CD4-positive, alpha-beta T cell treated with Interleukin-1 beta for 1 hour (primary cell): ENCODE data around the gene ARHGAP20.

Experiments
- DNase-seq, 2 donors: peaks; one replicate each; pipeline ENCODE4 v3.0.0-alpha.2; 2020 to 2022

Gene ARHGAP20

DNA sequence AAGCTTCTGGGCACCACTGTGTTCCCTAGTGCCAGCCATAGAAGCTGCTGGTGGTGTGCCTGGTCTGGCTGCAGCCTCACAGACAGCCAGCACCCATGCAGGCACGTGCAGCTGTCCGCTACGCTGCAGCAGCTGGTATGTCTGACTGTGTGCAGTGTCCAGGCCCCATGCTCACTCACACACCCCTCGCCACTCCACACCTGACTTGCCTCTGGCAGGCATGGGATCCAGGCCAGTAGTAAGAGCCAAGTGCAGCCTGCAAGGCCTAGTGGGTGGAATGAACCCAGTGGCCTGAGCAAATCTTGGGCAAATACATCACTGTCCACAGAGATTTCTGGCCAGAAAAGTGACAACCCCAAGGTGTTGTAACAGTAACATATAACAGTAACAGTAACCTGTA is 111.9 kb downstream of the ARHGAP20 start:
- no peak for DNase-seq

DNA sequence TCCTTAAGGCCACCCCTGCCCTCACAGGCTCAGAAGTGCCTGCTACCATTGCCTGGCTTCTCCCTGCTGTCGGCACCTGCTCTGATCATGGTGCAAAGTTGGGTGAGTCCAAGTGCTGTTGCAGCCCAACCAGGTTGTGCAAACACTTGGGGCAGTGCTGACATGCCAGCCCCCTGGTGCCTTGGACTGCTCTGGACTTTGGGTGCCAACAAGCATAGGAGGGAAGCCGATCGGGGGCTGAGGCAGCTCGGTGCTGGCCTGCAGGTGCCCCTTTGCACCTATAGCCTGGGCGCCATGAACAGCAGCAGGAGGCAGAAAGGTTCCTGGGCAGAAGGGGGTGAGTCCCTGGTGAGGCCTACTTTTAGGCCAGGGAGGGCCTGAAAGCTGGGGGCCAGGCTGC is 113.0 kb downstream of the ARHGAP20 start:
- DNase-seq, result no peak

DNA sequence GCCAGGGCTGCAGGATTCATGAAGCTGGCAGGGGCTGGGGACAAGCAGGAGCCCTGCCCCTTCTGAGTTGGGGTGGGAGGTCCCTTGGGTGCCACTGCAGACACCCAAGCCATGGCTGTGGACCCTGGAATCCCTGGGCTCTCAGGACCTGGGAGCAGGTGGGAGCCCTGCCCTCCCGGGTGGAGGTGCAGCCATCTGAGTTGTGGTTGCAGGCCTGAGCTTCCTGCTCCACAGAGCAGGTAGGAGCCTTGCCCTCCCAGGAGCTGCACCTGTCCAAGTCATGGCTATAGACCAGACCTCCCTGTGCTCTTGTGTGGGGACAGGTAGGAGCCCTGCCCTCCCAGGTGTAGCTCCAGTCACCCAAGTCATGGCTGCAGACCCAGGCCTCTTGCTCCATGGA is 113.5 kb downstream of the ARHGAP20 start:
- no peak for DNase-seq

DNA sequence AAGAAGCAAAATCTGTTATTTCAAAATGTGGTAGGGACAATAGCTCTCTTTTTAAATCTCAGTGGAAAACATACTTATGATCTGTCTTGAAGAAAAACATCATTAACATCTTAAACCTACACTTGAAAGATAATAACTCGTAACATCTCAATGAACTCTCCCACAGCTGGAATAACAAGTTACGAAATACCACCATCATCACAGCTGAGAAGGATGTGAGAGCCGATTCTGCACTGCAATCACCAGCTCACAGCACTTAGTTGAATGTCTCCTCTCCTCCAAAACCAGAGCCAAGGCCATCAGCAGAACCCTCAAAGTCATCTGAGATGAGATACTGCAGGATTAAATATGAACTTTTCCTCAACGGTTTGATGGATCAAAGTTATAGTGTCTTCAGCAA is 124.3 kb downstream of the ARHGAP20 start:
- DNase-seq, result no peak

DNA sequence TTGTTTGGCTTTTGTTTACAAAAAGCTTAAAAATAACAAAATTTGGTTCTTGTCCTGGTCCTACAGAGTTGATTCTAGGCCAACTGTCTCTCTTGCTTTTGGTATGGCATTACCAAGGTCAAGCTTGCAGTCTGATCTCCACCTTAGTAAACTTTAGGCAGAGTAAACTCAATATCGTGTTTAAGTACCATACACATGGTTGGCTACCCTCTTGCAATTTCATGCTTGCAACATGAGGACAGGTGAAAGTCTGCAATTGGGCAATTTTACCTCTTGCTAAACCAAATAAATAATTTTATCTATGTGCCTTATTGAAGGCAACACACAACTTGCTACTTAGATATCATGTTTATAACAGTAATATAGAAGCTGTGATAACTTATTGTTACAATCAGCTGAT is 125.1 kb downstream of the ARHGAP20 start:
- no peak for DNase-seq

DNA sequence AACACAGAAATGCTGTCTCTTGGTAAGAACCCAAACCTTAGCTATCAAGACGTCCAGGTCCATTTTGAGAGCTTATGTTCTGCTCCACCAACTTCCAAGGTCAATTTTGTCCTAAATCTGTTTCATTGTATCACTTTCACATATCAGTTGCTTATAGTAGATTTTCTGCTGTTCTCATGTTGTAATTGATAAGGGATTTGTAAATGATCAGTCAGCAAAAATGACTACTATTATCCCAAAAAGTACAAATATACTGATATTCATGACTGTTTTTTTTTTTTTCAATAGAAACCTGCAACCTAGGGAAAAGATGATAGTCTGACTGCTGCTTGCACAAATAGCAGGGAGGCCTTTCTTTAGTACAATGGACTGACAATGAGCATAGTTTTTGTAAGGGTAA is 128.1 kb downstream of the ARHGAP20 start:
- DNase-seq, result no peak

DNA sequence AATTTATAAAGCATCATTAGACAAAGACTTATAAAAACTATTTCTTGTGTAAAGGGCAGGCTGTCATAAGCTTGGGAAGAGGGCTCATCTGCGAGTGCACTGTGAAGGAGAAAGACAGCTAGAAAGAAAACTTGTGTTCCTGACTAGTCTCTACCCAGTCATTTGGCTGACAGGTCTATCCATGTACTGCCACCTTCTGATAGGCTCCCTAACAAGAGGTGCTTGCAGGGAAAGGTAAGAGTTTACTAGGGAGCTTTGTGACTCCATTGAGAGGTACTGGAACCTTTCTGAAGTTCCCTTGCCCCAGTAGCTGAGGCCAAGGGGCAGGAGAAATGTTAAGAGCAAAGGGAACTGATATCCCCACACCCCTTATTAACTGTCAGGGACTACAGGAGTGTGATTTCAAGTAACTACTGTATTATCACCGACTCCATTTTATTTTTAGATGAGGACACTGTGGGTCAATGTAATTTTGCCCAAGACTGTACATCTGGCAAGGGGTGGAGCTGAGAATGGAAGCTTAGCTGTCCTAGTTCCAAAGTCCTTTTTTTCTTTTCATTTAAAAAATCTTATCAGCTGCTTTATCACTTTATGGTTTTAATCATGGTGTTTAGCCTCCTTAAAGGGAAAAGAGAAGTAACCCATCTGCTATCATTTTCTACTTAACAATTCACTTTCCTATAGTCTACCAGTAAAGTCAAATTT is 129.4 kb downstream of the ARHGAP20 start:
- no peak for DNase-seq

DNA sequence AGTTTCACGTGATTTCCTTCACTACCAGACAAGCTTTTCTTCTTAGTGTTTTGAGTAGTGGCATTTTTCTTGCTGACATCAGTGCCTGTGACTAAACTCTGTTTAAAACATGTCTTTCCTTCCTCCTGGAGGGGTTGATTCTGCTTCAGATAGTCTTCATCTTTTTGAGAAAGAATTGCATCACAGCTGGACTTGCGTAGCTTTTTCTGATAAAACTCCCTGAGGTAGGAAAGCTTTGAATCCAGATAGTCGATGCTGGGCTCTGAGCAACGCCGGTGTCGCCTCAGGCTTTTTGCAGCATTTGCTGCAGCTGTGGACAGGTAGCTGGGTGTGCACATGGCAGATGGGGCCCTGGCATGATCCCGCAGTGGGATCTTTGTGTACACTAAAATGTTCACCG is 131.7 kb downstream of the ARHGAP20 start:
- DNase-seq, result no peak

DNA sequence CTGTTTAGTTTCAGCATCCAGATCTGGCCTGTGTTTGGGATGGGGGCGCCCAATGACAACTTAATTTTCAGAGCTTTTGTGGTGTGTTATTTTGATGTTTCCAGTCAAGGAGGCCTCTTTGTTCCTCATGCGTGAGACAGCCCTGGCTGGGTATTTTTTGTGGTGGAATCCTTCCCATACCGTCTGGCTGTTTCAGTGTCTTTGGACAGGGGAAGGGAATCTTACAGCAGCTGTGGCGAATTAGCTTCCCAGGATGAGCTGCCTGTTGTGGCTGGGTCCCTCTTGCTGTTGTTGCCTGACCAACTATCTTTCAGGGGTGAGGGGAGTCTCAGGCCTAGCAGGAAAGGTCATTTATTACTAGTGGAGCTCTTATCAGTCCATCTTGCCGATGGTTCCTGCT is 138.8 kb downstream of the ARHGAP20 start:
- DNase-seq, result no peak

DNA sequence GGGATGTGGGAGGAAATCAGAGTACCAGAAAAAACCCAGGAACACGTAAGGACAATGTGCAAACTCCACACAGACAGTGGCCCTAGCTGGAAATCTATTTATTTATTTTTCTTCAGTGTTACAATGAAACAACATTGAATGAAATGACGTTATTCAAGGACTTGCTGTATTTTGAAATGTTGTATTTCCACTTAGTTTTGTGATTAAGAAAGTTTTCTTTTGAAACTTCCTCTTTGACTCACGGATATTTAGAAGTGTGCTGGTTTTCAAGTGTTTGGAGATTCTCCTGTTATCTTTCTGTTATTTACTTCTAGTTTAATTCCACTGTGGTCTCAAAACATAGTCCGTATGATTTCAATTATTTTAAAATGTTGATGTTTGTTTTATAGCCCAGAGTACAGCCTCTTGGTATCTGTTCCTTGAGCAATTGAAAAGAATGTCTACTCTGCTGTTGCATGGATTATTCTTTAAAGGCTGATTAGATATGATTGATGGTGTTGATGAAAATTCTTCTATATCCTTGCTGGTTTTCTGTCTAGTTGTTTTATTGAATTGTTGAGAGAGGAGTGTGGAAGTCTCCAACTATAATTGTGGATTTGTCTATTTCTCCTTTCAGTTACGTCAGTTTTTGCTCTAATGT is 141.0 kb downstream of the ARHGAP20 start:
- no peak for DNase-seq

DNA sequence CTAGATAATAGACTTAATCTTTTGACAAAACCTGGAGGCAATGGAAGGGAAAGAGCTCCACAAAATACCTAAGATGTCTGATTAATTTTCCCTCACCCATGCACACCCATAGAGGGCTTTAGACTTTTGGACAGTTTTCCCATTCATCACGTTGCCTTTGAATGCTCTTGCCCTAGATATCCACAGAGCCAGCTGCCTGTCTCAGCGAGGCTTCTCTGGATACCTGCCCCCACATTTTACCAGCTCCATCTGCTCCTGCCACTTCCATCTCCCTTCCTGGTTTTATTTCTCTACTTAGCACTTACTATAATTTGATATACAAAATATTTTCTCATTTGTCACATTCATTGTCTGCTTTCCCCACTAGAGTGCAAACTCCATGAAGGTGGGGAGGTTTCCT is 145.7 kb downstream of the ARHGAP20 start:
- no peak for DNase-seq

DNA sequence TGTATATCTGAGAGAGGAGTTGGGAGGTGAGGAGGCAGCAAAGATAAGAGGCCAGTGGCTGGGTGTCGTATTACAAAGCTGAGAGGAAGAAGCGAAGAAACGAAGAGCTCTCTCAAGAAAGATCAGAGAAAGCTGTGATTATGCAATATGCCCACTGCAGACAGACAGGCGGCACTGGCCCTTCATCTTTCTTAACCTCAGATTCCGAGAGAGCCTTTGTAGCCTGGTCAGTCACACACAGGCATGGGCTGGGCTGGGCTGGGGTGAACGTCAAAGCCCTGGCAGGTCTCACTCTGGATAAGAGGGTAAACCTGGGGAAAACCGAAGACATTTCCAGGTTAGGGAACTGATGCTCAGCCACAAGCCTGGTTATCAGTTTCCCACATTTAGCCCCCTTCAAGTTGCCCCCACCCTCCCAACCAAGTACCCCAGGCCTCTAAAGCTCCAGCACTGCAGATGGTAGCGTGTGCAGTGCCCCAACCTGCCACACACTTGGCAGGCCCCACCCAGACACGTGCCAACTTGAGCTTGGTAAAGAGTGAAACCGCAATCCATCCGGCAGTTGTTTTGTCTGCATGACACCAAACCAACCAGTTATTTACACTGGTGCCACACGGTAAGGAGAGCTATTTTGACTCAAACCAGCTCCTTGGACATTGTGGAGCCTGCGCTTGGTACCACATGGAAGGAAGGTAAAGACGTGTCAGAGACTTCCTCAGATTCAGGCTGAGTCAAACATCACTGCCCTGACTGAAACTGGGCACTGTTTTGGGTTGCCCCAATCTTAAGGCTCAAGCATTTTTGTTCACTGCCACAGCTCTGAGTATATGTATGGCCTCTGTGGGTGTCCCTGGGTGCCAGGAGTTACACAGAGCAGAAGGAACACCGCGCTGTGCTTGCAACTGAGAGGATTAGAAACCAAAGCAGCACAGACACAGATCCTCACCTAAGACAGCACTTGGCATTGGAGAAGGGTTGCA is 146.6 kb downstream of the ARHGAP20 start:
- DNase-seq, result peak; percentile 18 to 25

DNA sequence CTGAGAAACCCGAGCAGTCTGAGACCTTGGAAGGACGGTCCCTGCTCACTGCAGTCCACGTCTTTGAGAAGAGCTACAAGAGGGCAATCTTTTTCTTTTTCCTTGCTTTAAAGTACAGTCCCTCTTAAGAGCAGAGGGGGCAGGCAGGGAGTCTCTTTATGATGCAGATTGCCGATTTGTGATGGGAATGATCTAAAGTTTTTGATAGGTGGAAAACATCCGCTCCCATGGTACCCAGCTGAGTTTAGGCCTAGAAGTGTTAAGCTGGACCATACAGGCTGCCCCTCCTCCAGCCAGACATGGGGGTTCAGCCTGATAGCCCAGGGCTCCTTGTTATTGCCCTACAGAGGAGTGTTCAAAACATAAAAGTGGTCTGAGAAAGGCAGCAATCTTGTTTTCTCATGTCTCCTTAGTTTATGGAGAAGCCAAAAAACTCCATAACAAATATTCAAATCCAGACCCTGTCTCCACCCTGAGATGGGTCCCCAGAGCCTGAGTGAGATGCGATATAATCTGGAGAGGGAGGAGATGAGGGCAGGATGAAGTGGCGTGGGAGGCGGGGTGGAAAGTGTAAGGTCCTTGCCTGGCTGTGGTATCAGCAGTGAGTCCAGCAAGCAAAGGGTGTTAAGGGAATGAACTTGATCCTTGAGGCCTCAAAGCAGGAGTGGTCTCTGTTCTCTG is 147.4 kb downstream of the ARHGAP20 start:
- no peak for DNase-seq

DNA sequence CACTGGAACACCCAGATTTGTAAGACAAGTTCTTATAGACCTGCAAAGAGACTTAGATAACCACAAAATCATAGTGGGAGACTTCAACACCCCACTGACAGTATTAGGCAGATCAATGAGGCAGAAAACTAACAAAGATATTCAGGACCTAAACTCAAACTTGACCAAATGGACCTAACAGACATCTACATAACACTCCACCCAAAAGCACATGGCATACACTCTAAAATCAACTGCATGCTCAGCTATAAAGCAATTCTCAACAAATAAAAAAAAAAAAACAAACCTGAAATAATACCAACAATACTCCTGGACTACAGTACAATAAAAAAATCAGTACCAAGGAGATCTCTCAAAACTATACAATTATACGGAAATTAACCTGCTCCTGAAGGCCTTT is 167.5 kb downstream of the ARHGAP20 start:
- DNase-seq, result no peak

DNA sequence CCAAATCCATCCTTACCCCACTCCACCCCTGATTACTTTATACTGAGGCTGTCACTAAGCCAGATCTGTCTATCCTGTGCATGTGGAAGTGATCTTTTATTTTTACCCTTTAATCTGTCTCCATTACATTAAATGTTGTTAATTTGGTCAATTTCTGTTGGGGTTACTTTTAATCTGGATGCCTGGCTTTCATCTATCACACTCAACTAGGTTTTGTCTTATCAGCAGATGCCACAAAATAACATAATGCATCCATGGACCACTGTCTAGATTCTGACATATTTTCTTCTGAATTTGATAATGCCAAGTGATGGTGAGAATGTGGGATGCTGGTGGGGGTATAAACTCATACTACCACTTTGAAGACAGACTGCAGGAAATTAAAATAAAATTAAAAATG is 174.1 kb downstream of the ARHGAP20 start:
- DNase-seq, result no peak

DNA sequence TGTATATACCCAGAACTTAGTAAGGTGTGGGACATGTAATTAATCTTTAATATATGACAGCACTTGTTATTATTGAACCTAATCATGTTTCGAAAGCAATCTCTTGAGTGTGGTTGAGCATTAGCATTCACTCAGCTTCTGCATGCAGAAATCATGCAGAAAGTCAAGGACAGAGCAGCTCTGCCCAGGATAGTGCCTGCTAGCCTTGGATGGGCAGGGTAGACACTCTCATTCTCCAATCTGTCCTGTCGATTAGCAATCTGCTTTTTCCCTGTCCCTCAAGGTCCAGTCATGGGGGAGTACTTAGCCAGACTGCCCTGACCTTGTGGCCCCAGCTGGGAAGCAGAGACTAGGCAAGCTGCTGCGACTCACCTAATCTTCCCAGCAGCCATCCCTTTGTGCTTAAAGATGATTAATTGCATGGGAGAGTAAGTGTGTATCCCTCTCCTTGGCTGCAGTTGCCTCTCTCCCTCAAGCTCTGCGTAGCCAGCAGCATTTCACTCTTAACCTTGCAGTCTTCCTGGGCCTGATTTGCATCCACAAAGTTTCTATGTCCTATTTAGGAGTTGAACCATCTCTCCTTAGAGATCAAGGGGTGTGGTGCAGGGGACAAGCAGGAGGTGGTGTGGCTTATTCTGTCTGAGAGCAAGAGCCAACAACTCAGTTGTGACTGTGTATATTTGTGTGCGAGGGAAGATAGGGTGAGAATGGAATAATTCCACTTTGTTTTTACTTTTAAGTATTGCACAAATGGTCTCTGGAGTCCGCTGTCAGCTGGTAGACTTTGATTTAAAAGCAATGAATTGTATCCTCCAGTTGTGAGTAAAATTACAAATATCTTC is 181.1 kb downstream of the ARHGAP20 start:
- DNase-seq, result no peak

DNA sequence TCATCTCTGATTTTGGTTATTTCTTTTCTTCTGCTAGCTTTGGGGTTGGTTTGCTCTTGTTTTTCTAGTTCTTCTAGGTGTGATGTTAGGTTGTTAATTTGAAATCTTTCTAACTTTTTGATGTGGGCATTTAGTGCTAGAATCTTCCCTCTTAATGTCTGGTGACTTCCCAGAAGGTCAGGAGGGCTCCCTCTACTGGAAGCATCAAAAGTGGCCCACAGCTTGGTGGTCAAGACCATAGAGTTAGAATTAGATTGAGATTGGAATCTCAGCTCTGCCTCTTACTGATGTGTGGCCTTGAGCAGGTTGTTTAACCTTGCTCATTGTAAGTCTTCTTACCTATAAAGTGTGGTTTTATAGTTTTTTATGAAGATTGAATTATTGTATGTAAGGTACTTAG is 183.2 kb downstream of the ARHGAP20 start:
- DNase-seq, result no peak

DNA sequence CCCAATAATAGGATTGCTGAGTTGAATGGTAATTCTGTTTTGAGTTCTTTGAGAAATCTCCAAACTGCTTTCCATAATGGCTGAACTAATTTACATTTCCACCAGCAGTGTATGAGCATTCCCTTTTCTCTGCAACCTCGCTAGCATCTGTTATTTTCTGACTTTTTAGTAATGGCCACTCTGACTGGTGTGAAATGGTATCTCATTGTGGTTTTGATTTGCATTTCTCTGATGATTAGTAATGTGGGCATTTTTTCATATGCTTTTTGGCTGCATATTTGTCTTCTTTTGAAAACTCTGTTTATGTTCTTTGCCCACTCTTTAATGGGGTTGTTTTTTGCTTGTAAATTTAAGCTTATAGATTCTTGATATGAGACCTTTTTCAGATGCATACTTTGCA is 185.1 kb downstream of the ARHGAP20 start:
- no peak for DNase-seq
